Measurements from ENCODE around the gene EFCAB6.
"Not testable (repeated sequence)": the region's sequence is repeated elsewhere in the genome, so short reads cannot be mapped to it uniquely, and the experiment has no call there.

The EFCAB6 gene

DNA sequence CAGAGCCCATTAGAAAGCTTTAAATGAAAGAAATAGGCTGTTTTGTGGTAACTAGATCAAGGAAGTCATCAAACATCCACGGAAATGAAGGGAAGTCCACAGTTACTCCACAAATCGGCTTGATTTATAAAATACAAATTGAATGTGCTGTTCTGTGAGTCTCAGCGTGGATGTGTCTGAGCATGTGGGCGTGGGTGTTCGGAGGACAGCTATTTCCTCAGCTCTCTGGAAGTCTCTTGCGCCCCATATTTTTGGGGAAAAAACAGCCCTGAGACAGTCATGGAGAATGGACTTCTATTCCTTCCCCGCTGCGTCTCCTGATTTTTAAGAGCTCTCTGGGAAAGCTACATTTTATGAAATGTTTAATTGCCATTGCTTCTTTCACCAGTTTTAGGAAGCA is 144.4 kb downstream of the EFCAB6 start:
- Histone ChIP-seq H2AFZ (ENCODE audit: low read length) (no peak overlapping the region), H3K27ac (ENCODE audit: low read depth, low read length, poor library complexity, severe bottlenecking) (no peak overlapping the region), H3K27me3 (ENCODE audit: insufficient read depth, low read length) (no peaks in the 10 kb centered on the region), H3K4me1 (ENCODE audit: insufficient read depth, low read length, severe bottlenecking) (no peaks in the 10 kb centered on the region), H4K20me1 (ENCODE audit: insufficient read depth, low read length) (no peaks in the 10 kb centered on the region), H3K4me2 (ENCODE audit: low read length) (no peak overlapping the region), H3K4me3 (ENCODE audit: low read depth, low read length, poor library complexity, severe bottlenecking) (no peak overlapping the region), H3K9me2 (ENCODE audit: low read depth, low read length) (no peaks in the 10 kb centered on the region), H3K79me2 (ENCODE audit: insufficient read depth, low read length) (no peaks in the 10 kb centered on the region), H3K9ac (ENCODE audit: low read length) (no peak overlapping the region), H3F3A (ENCODE audit: insufficient read depth, low read length) (no peaks in the 10 kb centered on the region), H3K36me3 (ENCODE audit: insufficient read depth, low read length) (no peaks in the 10 kb centered on the region), H3K9me3 (ENCODE audit: low read length) (no peaks in the 10 kb centered on the region)
- no peak for TF ChIP-seq EZH2 (IDR thresholded peaks at IDR 0.05; ENCODE audit: borderline replicate concordance, low read length)
- TF ChIP-seq, protein P1, sequence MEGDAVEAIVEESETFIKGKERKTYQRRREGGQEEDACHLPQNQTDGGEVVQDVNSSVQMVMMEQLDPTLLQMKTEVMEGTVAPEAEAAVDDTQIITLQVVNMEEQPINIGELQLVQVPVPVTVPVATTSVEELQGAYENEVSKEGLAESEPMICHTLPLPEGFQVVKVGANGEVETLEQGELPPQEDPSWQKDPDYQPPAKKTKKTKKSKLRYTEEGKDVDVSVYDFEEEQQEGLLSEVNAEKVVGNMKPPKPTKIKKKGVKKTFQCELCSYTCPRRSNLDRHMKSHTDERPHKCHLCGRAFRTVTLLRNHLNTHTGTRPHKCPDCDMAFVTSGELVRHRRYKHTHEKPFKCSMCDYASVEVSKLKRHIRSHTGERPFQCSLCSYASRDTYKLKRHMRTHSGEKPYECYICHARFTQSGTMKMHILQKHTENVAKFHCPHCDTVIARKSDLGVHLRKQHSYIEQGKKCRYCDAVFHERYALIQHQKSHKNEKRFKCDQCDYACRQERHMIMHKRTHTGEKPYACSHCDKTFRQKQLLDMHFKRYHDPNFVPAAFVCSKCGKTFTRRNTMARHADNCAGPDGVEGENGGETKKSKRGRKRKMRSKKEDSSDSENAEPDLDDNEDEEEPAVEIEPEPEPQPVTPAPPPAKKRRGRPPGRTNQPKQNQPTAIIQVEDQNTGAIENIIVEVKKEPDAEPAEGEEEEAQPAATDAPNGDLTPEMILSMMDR (IDR thresholded peaks at IDR 0.05; ENCODE audit: low read length), result no peak

DNA sequence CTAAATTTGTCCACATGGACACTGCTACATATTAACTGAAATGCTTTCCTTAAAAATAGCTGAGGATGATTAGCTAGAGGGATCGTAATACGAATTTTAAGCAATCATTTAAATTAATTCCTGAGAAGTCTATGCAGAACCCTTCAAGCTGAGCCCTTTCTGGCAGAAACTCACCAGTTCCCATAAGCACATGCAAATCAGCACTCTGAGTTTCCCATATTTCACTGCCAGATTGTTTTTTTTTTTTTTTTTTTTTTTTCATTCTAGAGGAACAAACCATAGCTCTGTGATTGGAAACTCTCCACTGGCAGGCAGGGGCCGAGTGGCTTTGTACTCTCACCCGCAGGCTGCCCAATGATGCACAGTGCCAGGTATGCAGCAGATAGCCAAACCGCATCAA is 145.6 kb downstream of the EFCAB6 start:
- no peaks in the 10 kb centered on the region for H4K20me1 ChIP-seq (ENCODE audit: insufficient read depth, low read length)
- H2AFZ ChIP-seq (ENCODE audit: low read length), result no peak overlapping the region
- H3K27me3 ChIP-seq (ENCODE audit: insufficient read depth, low read length), result no peaks in the 10 kb centered on the region
- H3K9ac ChIP-seq (ENCODE audit: low read length), result no peak overlapping the region
- H3K9me2 ChIP-seq (ENCODE audit: low read depth, low read length), result no peaks in the 10 kb centered on the region
- H3K36me3 ChIP-seq (ENCODE audit: insufficient read depth, low read length), result no peaks in the 10 kb centered on the region
- no peak overlapping the region for H3K27ac ChIP-seq (ENCODE audit: low read depth, low read length, poor library complexity, severe bottlenecking)
- H3F3A ChIP-seq (ENCODE audit: insufficient read depth, low read length), result no peaks in the 10 kb centered on the region
- TF ChIP-seq EZH2 (IDR thresholded peaks at IDR 0.05; ENCODE audit: borderline replicate concordance, low read length), result no peak
- TF ChIP-seq, protein P1 (IDR thresholded peaks at IDR 0.05; ENCODE audit: low read length), result no peak
- H3K9me3 ChIP-seq (ENCODE audit: low read length), result no peaks in the 10 kb centered on the region
- no peaks in the 10 kb centered on the region for H3K79me2 ChIP-seq (ENCODE audit: insufficient read depth, low read length)
- no peak overlapping the region for H3K4me3 ChIP-seq (ENCODE audit: low read depth, low read length, poor library complexity, severe bottlenecking)
- no peak overlapping the region for H3K4me2 ChIP-seq (ENCODE audit: low read length)
- H3K4me1 ChIP-seq (ENCODE audit: insufficient read depth, low read length, severe bottlenecking), result no peaks in the 10 kb centered on the region

DNA sequence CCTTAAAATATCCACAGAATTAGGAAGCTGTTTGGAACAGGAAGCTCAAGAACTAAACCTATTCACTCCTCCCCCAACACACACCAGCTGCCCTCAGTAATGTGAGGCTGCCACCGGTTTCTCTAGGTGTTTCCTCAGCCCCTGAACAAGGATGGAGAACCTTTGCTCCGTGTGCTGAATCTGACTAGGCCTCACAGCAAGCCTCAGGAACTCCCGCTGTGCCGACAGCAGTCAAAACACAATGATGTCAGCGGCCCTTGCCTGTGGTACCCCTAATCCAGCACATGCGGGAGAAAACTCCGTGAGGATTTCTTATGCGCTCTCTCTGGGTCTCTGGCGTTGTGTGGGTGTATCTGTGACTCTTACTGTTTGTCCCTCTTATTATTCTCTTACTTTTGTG is 153.3 kb downstream of the EFCAB6 start:
- no peak overlapping the region for H3K4me3 ChIP-seq (ENCODE audit: low read depth, low read length, poor library complexity, severe bottlenecking)
- no peaks in the 10 kb centered on the region for H4K20me1 ChIP-seq (ENCODE audit: insufficient read depth, low read length)
- H3K27ac ChIP-seq (ENCODE audit: low read depth, low read length, poor library complexity, severe bottlenecking), result no peak overlapping the region
- TF ChIP-seq EZH2 (IDR thresholded peaks at IDR 0.05; ENCODE audit: borderline replicate concordance, low read length), result no peak
- TF ChIP-seq, protein P1 (IDR thresholded peaks at IDR 0.05; ENCODE audit: low read length), result no peak
- no peaks in the 10 kb centered on the region for H3F3A ChIP-seq (ENCODE audit: insufficient read depth, low read length)
- H3K9me2 ChIP-seq (ENCODE audit: low read depth, low read length), result no peaks in the 10 kb centered on the region
- no peaks in the 10 kb centered on the region for H3K79me2 ChIP-seq (ENCODE audit: insufficient read depth, low read length)
- H3K27me3 ChIP-seq (ENCODE audit: insufficient read depth, low read length), result no peaks in the 10 kb centered on the region
- no peaks in the 10 kb centered on the region for H3K36me3 ChIP-seq (ENCODE audit: insufficient read depth, low read length)
- no peaks in the 10 kb centered on the region for H3K4me1 ChIP-seq (ENCODE audit: insufficient read depth, low read length, severe bottlenecking)
- no peak overlapping the region for H3K4me2 ChIP-seq (ENCODE audit: low read length)
- no peaks in the 10 kb centered on the region for H3K9me3 ChIP-seq (ENCODE audit: low read length)
- no peak overlapping the region for H2AFZ ChIP-seq (ENCODE audit: low read length)
- no peak overlapping the region for H3K9ac ChIP-seq (ENCODE audit: low read length)

DNA sequence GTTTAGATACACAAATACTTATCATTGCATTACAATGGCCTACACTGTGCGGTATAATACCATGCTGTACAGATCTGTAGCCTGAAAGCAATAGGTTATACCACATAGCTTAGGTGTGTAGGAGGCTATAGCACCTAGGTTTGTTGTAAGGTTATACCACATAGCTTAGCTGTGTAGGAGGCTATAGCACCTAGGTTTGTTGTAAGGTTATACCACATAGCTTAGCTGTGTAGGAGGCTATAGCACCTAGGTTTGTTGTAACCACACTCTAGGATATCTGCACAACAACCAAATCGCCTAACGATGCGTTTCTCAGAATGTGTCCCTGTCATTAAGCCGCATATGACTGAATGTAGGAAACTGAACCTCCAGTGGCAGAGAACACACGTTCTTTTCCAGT is 155.5 kb downstream of the EFCAB6 start:
- not testable (repeated sequence) for H3F3A ChIP-seq (ENCODE audit: insufficient read depth, low read length); H3K27ac ChIP-seq (ENCODE audit: low read depth, low read length, poor library complexity, severe bottlenecking); H2AFZ ChIP-seq (ENCODE audit: low read length); H3K36me3 ChIP-seq (ENCODE audit: insufficient read depth, low read length); H4K20me1 ChIP-seq (ENCODE audit: insufficient read depth, low read length); H3K4me1 ChIP-seq (ENCODE audit: insufficient read depth, low read length, severe bottlenecking); H3K4me2 ChIP-seq (ENCODE audit: low read length); H3K9ac ChIP-seq (ENCODE audit: low read length); H3K9me2 ChIP-seq (ENCODE audit: low read depth, low read length); H3K9me3 ChIP-seq (ENCODE audit: low read length); H3K27me3 ChIP-seq (ENCODE audit: insufficient read depth, low read length); H3K4me3 ChIP-seq (ENCODE audit: low read depth, low read length, poor library complexity, severe bottlenecking); H3K79me2 ChIP-seq (ENCODE audit: insufficient read depth, low read length)
